Measurements from ENCODE around the gene ZBTB4.
"Not testable (repeated sequence)": the region's sequence is repeated elsewhere in the genome, so short reads cannot be mapped to it uniquely, and the experiment has no call there.

DNA sequence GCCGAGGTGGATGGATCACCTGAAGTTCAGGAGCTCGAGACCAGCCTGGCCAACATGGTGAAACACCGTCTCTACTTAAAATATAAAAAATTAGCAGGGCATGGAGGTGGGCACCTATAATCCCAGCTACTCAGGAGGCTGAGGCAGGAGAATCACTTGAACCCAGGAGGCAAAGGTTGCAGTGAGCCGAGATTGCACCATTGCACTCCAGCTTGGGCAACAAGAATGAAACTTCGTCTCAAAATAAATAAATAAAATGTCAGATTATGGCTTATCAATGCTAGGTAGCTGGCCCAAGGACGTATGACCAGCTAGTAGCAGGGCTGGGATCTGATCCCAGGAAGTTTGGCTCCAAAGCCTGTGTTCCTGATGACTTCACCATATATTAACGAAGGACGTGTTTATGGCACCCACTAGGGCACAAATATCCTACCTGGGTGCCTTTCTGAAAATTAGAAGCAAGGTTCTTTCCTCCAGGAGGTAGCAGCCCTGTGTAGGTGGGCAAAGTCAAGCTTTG is 8.9 kb downstream of the ZBTB4 start:
- TF ChIP-seq, protein P1, sequence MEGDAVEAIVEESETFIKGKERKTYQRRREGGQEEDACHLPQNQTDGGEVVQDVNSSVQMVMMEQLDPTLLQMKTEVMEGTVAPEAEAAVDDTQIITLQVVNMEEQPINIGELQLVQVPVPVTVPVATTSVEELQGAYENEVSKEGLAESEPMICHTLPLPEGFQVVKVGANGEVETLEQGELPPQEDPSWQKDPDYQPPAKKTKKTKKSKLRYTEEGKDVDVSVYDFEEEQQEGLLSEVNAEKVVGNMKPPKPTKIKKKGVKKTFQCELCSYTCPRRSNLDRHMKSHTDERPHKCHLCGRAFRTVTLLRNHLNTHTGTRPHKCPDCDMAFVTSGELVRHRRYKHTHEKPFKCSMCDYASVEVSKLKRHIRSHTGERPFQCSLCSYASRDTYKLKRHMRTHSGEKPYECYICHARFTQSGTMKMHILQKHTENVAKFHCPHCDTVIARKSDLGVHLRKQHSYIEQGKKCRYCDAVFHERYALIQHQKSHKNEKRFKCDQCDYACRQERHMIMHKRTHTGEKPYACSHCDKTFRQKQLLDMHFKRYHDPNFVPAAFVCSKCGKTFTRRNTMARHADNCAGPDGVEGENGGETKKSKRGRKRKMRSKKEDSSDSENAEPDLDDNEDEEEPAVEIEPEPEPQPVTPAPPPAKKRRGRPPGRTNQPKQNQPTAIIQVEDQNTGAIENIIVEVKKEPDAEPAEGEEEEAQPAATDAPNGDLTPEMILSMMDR (IDR thresholded peaks at IDR 0.05; ENCODE audit: insufficient read depth, low read length, poor library complexity, severe bottlenecking) = not testable (repeated sequence)
- TF ChIP-seq EZH2phosphoT487 (conservative IDR thresholded peaks at IDR 0.05; ENCODE audit: low read length) = not testable (repeated sequence)

All from SU-DHL-6 (cell line).